Measurements from ENCODE around the gene FAM9A. TPM values are rescaled to one million over a fixed set of nuclear protein-coding genes. Genes with fewer than 3 reads are reported as not detected.

Gene FAM9A
- total and polyA plus RNA-seq, 9 of the 15 experiments (the other 6 are each of a cell fraction or from before 2014, with no cell fraction given), result 0.07 TPM; not detected in 8

DNA sequence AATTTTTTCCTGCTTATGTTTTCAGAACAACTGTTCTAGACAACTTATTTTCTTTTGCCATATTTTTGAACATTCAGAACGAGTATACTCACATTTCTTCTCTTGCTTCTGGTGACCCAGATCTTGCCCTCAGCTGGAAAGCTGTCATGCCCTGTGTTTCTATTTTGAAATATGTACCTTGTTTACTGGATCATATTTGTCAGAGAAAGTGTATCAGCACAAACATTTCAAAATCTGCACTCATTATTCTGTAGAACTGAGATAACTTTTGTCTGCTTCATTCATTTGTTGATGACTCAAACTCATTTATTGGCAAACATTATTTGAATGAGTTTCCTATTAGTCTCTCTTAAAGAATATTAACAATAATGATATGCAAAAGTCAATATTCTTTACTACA is 46.2 kb upstream of the FAM9A start:
- H4K20me1 ChIP-seq (replicated peaks; ENCODE audit: control insufficient read depth, insufficient read depth, low read length), result no peaks in the 10 kb centered on the region
- WGBS (ENCODE audit: insufficient coverage, low coverage, missing lambda C conversion rate), result 0% methylated on average over 1 of the region's 1 CpG
- BruUV-seq (replicated peaks), result no TSS peak
- H3K79me2 ChIP-seq (ENCODE audit: control insufficient read depth, insufficient read depth, low read length), result no peaks in the 10 kb centered on the region
- H3K4me3 ChIP-seq, result no peak overlapping the region
- no peak for TF ChIP-seq NFE2 (IDR thresholded peaks at IDR 0.05; ENCODE audit: low read depth)
- TF ChIP-seq NR4A1 (CRISPR knock-in tag; IDR thresholded peaks at IDR 0.05), result no peak
- TF ChIP-seq NR4A1 (tag; IDR thresholded peaks at IDR 0.05), result no peak
- TF ChIP-seq SUPT5H (IDR thresholded peaks at IDR 0.05), result no peak
- TF ChIP-seq, protein P1, sequence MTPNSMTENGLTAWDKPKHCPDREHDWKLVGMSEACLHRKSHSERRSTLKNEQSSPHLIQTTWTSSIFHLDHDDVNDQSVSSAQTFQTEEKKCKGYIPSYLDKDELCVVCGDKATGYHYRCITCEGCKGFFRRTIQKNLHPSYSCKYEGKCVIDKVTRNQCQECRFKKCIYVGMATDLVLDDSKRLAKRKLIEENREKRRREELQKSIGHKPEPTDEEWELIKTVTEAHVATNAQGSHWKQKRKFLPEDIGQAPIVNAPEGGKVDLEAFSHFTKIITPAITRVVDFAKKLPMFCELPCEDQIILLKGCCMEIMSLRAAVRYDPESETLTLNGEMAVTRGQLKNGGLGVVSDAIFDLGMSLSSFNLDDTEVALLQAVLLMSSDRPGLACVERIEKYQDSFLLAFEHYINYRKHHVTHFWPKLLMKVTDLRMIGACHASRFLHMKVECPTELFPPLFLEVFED (CRISPR knock-in tag; conservative IDR thresholded peaks at IDR 0.05), result no peak
- TF ChIP-seq, protein P2, sequence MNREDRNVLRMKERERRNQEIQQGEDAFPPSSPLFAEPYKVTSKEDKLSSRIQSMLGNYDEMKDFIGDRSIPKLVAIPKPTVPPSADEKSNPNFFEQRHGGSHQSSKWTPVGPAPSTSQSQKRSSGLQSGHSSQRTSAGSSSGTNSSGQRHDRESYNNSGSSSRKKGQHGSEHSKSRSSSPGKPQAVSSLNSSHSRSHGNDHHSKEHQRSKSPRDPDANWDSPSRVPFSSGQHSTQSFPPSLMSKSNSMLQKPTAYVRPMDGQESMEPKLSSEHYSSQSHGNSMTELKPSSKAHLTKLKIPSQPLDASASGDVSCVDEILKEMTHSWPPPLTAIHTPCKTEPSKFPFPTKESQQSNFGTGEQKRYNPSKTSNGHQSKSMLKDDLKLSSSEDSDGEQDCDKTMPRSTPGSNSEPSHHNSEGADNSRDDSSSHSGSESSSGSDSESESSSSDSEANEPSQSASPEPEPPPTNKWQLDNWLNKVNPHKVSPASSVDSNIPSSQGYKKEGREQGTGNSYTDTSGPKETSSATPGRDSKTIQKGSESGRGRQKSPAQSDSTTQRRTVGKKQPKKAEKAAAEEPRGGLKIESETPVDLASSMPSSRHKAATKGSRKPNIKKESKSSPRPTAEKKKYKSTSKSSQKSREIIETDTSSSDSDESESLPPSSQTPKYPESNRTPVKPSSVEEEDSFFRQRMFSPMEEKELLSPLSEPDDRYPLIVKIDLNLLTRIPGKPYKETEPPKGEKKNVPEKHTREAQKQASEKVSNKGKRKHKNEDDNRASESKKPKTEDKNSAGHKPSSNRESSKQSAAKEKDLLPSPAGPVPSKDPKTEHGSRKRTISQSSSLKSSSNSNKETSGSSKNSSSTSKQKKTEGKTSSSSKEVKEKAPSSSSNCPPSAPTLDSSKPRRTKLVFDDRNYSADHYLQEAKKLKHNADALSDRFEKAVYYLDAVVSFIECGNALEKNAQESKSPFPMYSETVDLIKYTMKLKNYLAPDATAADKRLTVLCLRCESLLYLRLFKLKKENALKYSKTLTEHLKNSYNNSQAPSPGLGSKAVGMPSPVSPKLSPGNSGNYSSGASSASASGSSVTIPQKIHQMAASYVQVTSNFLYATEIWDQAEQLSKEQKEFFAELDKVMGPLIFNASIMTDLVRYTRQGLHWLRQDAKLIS (CRISPR knock-in tag; IDR thresholded peaks at IDR 0.05), result no peak
- no peak for TF ChIP-seq DMBX1 (CRISPR knock-in tag; IDR thresholded peaks at IDR 0.05; ENCODE audit: borderline replicate concordance)
- TF ChIP-seq ZNF140 (CRISPR knock-in tag; IDR thresholded peaks at IDR 0.05), result no peak
- TF ChIP-seq MED1 (CRISPR knock-in tag; IDR thresholded peaks at IDR 0.05; ENCODE audit: borderline replicate concordance), result no peak
- no peak for TF ChIP-seq NFRKB (IDR thresholded peaks at IDR 0.05; ENCODE audit: low read depth)
- no peak for TF ChIP-seq SRSF1 (IDR thresholded peaks at IDR 0.05; ENCODE audit: low read depth, low read length)
- TF ChIP-seq MTA3 (IDR thresholded peaks at IDR 0.05; ENCODE audit: borderline replicate concordance), result no peak
- no peak for TF ChIP-seq SRSF9 (IDR thresholded peaks at IDR 0.05; ENCODE audit: borderline replicate concordance, low read depth, low read length)
- TF ChIP-seq ZNF143 (CRISPR knock-in tag; IDR thresholded peaks at IDR 0.05), result no peak
- ChIA-PET CTCF (ENCODE audit: low intra/inter-chr PET ratio) (no interaction called here), POLR2A (no interaction called here)
- FAIRE-seq (no peak), DNase-seq (ENCODE audit: extremely low read depth in 1 of 4, low spot score in 3 of 4) (no peak), ATAC-seq (no peak)
- no peaks in the 10 kb centered on the region for H3K4me1 ChIP-seq (replicated peaks in 1 of 2; ENCODE audit: control insufficient read depth in 2 of 2, insufficient read depth in 2 of 2, low read length in 2 of 2)
- intact Hi-C loops (cut with micrococcal nuclease) (no loop called here), in situ Hi-C loops (cut with MboI) (no loop called here)
- H3K9me1 ChIP-seq (ENCODE audit: control insufficient read depth, insufficient read depth, low read length), result no peaks in the 10 kb centered on the region
- H3K9ac ChIP-seq (ENCODE audit: insufficient read depth in 1 of 2, low read depth in 2 of 2, low read length in 2 of 2), result no peak overlapping the region
- no peaks in the 10 kb centered on the region; a peak in 1 of 5 replicates for H3K27me3 ChIP-seq (ENCODE audit: control insufficient read depth in 2 of 2, insufficient read depth in 2 of 2, low read length in 2 of 2)
- no peak overlapping the region for H3K4me2 ChIP-seq (ENCODE audit: insufficient read depth, low read length)
- H3K27ac ChIP-seq (ENCODE audit: extremely low read depth, low read depth, low read length), result no peak overlapping the region
- no peaks in the 10 kb centered on the region for H3K9me3 ChIP-seq (replicated peaks; ENCODE audit: control insufficient read depth, insufficient read depth, low read depth, low read length)
- no peaks in the 10 kb centered on the region for H3K36me3 ChIP-seq (ENCODE audit: control insufficient read depth, insufficient read depth, low read length)
- no peak overlapping the region for H2AFZ ChIP-seq (ENCODE audit: low read depth, low read length)

Measured in K562 (cell line).